GM10847 (cell line): Measurements from ENCODE around the gene PDE4B.

Experiments
- POLR2A ChIP-seq: IDR thresholded peaks from 2 replicates; pipeline ENCODE4 v1.6.1; 2011; ENCODE audit not compliant: insufficient read length; ENCODE audit errors: extremely low read depth

PDE4B gene

GRCh38 chr1:66253330-66253921, 460.7 kb downstream of the PDE4B start:
- TF ChIP-seq POLR2A, result no peak

GRCh38 chr1:66254785-66255184, 462.1 kb downstream of the PDE4B start:
- no peak for TF ChIP-seq POLR2A

GRCh38 chr1:66256629-66257572, 464.2 kb downstream of the PDE4B start:
- no peak for TF ChIP-seq POLR2A

DNA sequence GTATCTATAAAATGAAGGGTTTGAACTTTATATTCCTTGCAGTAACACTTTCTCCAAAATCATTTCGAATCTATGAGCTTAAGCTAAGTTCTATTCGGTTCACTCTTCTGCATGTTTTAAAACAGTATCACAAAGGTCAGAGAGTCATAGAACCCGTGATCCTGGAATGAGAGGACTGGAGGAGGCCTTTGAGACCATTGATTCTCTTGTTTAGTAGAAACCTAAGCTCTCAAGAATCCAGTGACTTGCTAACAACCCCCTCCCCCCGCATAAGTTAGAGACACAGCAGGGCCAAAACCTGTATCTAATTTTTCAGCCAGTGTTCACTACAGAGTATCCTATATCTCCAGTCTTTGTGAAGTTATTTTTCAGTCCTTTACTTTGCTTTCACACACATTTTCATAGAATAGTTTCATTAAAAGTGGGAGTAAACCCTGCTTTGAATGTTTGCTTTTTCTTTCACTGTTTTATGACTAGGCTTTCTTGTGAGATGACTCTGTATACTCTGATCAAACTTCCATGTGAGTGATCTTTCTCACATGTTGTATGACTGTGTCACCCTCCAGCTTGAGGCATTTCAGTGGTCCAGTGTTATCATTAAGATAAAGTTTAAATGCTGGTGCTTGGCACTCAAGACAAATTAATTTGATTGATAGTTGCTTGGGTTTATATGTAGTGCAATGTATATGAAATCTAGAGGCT, 465.9 kb downstream of the PDE4B start:
- TF ChIP-seq POLR2A, result no peak

DNA sequence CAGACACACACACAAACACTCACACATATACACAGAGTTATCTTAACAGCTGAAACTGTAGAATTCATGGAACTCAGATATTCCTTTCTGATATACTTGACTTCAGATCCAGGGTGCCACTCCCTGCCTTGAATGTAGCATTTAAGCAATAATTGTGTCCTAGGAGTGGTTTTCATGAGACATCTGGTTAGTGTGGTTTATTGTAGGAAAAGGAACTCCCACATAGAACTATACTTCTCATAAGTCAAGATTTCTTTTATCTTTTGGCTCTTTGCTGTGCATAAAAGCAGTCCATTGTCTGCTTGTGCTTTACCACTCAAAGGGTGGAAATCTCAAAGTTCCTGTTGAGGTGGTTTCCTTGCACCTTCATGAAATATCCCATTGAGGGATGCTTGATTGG, 468.7 kb downstream of the PDE4B start:
- no peak for TF ChIP-seq POLR2A

- TF ChIP-seq POLR2A, result no peak
These were observed 469.7 kb downstream of the PDE4B start for GRCh38 chr1:66262208-66262963.

GRCh38 chr1:66265268-66265667, 472.6 kb downstream of the PDE4B start:
- TF ChIP-seq POLR2A, result no peak

DNA sequence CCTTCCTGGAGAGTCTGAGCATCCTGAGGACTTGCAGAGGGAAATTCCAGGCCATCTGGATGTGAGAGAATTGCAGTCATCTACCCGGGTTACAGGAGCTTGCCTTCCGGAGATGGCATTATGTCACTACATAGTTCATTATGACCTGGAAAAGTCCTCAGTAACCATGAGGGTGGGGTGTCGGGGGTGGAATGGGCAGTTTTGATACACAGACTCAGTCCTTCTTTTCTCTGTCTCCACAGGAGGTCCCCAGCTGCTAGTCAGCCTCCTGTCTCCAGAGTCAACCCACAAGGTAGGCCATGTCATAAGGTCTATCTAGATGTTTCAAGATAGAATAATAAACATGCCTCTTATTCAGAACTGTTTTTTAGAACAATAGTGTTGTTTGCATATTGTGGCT, 473.1 kb downstream of the PDE4B start:
- TF ChIP-seq POLR2A, result no peak

DNA sequence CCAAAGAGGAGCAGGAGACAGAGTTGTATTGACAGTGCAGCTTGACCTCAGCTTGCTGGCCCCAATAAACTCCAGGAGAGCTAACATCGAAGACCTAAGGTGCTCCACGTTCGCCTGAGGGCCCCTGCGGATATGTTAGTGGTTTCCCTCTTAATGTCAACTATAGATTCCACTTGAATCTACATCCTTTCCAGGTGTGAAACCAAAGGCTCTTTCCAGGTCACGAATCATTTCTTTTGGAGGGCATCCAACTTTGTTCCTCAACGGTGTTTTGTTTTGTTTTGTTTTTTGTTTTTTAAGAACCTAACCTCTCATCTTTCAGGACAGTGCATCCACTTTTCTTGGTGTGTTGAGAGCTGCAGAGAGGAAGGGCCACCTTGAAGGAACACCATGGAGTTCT, 473.7 kb downstream of the PDE4B start:
- no peak for TF ChIP-seq POLR2A

GRCh38 chr1:66266756-66267155, 474.1 kb downstream of the PDE4B start:
- no peak for TF ChIP-seq POLR2A

DNA sequence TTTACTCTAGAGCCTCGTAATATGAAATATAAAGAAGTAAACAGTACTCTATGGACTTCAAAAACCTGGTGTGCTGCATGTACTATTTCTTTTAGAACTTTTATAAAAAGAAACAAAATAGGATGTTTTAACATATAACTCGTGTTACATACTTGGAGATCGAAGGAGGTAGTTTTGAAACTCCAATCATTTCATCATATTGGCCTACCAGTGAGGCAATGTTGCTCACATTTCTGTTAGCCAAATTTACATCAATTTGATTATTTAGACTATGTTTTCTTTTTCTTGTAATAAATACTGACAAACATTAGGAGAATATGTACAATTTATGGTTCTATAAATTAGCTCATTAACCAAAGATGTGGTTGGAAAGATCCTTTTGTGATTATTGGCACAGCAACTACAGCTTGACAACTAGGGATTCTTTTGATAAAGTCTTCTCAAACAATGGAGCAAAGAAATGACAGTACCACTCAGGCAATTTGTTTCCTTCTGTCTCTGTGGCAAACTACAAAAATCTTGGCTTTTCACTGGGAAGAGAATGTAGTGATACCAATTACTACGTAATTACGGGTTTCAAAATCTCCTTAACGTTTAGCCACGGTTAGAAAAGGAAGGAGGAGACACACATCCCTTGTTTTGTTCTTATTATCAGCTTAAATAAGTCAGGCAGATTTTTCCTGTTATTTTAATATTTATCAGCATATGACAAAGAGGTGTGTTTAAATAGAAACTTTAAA, 474.7 kb downstream of the PDE4B start:
- TF ChIP-seq POLR2A, result no peak

DNA sequence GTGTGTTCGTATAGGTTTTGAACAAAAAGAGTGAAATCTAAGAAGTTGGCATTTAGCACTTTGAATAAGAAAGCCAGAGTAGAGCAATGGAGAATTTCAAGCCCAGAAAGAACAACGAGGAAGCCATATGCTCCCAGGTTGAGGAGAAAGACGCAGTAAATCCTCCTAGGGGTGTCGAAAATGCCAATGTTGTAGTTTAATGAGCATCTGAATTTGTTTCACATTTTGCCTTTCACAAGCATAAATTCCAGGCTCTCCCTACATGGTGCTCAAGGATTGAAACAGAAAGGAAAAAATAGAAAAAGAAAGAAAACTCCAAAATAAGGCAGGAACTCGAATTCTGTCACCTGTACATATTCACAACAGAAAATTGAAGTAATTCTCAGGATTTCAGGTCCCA, 476.5 kb downstream of the PDE4B start:
- no peak for TF ChIP-seq POLR2A

GRCh38 chr1:66270119-66270812, 477.6 kb downstream of the PDE4B start:
- TF ChIP-seq POLR2A, result no peak
